Muscle of leg (tissue), 11 donors: ENCODE results near the gene PKDREJ. TPM values are rescaled to one million over a fixed set of nuclear protein-coding genes. Genes with fewer than 3 reads are reported as not detected.

Source experiments
- DNase-seq: peaks from one replicate; pipeline ENCODE4 v3.0.0; 2013
- H3K27ac ChIP-seq: one replicate; pipeline ENCODE4 v1.5.1; 2013; ENCODE audit warnings: mild to moderate bottlenecking, low read length, control low read depth
- H3K27me3 ChIP-seq: one replicate; pipeline ENCODE4 v1.6.1; 2013; ENCODE audit warnings: low read length; ENCODE audit not compliant: control insufficient read depth, insufficient read depth
- H3K36me3 ChIP-seq: one replicate; pipeline ENCODE4 v1.6.1; 2013; ENCODE audit warnings: low read length; ENCODE audit not compliant: control insufficient read depth, insufficient read depth
- H3K4me1 ChIP-seq: one replicate; pipeline ENCODE4 v1.6.1; 2013; ENCODE audit warnings: low read length; ENCODE audit not compliant: control insufficient read depth, insufficient read depth
- H3K4me3 ChIP-seq: one replicate; pipeline ENCODE4 v1.5.1; 2013; ENCODE audit warnings: low read length, control low read depth
- H3K9me3 ChIP-seq: replicated peaks from 2 replicates; pipeline ENCODE4 v1.6.1; 2013; ENCODE audit warnings: low read depth, low read length; ENCODE audit not compliant: control insufficient read depth
- WGBS: methylation state at CpG from one replicate; pipeline ENCODE4 v1.1.5; 2013; ENCODE audit warnings: missing lambda C conversion rate; ENCODE audit not compliant: insufficient coverage; 5-methylcytosine and 5-hydroxymethylcytosine counted together
- polyA plus RNA-seq, 8 donors: library from polyadenylated mRNA; unstranded; fragments of 120-200 nt; gene quantifications; one replicate each; pipeline versions ENCODE4 v1.2.1 to v1.2.3, GENCODE V29; 2013; ENCODE audit warnings: inconsistent platforms in 1 of 8, low replicate concordance in 1 of 8; ENCODE audit not compliant: insufficient read length in 8 of 8, insufficient read depth in 1 of 8
- total RNA-seq: library from RNA; stranded (reverse); fragments of 120-200 nt; gene quantifications from one replicate; pipeline ENCODE4 v1.2.4, GENCODE V29; 2013

The PKDREJ gene
- total and polyA plus RNA-seq, 9 donors: 0.04 to 0.45 (median 0.35) TPM

DNA sequence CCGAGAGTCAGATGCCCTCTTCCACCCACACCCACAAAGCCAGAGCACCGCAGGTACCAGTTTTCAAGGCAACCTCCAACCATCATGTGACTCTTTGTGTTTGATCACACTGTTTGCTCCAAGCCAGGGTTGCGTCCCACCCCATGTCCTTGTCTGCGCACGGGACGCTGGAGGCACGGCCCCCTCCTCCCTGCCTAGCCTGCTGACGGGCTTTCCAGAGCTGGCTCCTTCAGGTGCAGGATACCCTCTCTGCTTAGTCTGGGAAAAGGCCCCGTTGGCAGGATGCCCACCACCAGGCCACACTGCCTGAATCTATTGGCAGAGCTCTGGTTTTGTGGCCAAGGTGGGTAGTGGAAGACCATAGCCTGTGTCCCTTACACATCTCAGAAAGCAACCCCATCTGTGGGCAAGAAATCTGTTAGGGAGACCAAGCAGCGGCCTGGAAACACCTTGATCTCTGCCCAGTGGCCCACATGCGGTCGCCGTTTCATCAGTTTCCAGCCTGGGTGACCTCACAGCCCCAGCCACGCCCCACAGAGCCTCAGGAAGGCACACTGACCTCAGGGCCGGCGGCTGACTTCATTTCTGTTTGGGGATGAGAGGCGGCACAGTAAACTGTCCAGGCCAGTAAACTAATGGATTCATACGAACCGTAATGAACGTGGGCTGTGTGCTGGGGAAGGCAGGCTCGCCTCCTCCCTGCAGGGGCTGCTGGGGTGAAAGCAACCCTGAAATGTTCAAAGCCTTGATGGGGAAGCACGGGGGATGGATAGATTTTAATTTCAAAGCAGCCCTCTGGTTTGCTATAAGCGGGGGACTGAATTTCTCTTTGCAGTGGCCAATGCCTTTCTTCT is 38.9 kb downstream of the PKDREJ start:
- Histone ChIP-seq H3K9me3 (no peaks in the 10 kb centered on the region), H3K27me3 (no peaks in the 10 kb centered on the region), H3K4me3 (no peak overlapping the region), H3K4me1 (no peaks in the 10 kb centered on the region), H3K36me3 (peaks cover 39% of the 10 kb centered on the region), H3K27ac (no peak overlapping the region)
- 76% methylated on average over 20 of the region's 23 CpGs for WGBS
- DNase-seq: no peak

DNA sequence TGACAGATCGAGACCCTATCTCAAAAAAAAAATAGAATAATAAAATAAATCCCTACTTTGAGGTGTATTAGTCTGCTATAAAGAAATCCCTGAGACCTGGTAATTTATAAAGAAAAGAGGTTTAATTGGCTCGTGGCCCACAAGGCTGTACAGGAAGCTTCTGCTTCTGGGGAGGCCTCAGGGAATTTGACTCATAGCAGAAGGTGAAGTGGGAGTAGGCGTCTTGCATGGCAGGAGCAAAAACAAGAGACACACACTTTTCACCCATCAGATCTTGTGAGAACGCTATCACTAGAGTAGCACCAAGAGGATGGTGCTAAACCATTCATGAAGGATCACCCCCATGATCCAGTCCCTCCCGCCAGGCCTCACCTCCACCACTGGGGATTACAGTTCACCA is 42.2 kb downstream of the PKDREJ start:
- Histone ChIP-seq H3K27ac (no peak overlapping the region), H3K4me1 (no peaks in the 10 kb centered on the region), H3K4me3 (no peak overlapping the region), H3K36me3 (peaks cover 56% of the 10 kb centered on the region), H3K27me3 (no peaks in the 10 kb centered on the region), H3K9me3 (no peaks in the 10 kb centered on the region)
- no CpG with 5 or more reads among the region's 5 CpGs for WGBS
- no peak for DNase-seq

DNA sequence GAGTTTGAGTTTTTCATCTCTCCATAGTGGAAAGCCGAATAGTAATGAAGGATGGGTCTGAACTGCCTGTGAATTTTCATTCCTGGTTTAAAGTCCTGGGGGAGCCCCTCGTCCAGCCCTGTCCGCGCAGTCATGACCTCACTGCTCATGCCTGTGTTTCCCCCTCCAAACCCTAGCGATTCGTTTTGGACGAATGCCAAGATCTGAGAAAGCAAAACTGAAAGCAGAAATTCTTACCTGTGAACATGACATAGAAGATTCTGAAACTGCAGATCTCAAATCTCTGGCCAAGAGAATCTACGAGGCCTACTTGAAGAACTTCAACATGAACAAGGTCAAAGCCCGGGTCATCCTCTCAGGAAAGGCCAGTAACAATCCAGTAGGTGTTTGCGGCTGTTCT is 43.5 kb downstream of the PKDREJ start:
- no peak for DNase-seq
- Histone ChIP-seq H3K27ac (no peak overlapping the region), H3K4me3 (no peak overlapping the region), H3K4me1 (no peaks in the 10 kb centered on the region), H3K9me3 (no peaks in the 10 kb centered on the region), H3K36me3 (peaks cover 61% of the 10 kb centered on the region), H3K27me3 (no peaks in the 10 kb centered on the region)
- 71% methylated on average over 5 of the region's 10 CpGs for WGBS

DNA sequence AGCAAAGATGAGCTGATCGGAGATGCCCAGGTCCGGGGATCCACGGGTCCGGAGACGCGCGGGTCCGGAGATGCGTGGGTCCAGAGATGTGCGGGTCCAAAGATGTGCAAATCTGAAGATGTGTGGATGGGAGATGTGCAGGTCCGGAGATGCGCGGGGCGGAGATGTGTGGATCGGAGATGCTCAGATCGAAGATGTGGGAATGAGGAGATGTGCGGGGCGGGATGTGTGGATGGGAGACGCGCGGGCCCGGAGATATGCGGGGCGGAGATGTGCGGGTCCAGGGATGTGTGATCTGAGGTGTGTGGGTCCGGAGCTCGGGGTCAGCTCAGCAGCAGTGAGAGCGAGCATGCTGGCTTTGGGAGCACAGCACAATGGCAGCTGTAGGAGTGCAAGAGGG is 48.5 kb downstream of the PKDREJ start:
- H3K27ac ChIP-seq: no peak overlapping the region
- H3K4me3 ChIP-seq: no peak overlapping the region
- 97% methylated on average over 28 of the region's 28 CpGs for WGBS
- no peaks in the 10 kb centered on the region for H3K4me1 ChIP-seq
- H3K9me3 ChIP-seq: peaks cover 9% of the 10 kb centered on the region
- peaks cover 52% of the 10 kb centered on the region for H3K36me3 ChIP-seq
- H3K27me3 ChIP-seq: no peaks in the 10 kb centered on the region
- no peak for DNase-seq

DNA sequence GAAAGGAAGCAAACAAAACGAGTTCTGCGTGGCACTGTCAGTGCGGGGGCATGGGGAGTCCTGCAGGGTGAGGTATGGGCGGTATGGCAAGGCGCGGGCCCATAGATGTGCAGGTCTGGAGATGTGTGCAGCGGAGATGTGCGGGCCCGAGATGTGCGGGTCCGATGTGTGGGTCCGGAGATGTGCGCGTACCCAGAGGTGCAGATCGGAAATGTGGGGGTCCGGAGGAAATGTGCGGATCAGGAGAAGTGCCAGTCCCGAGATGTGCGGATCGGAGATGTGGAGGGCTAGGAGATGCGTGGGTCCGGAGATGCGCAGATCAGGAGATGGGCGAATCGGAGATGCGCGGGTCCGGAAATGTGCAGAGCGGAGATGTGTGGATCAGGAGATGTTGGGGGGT is 49.0 kb downstream of the PKDREJ start:
- Histone ChIP-seq H3K36me3 (peaks cover 48% of the 10 kb centered on the region), H3K9me3 (peaks cover 14% of the 10 kb centered on the region), H3K27ac (no peak overlapping the region), H3K4me1 (no peaks in the 10 kb centered on the region), H3K27me3 (no peaks in the 10 kb centered on the region), H3K4me3 (no peak overlapping the region)
- WGBS: 97% methylated on average over 29 of the region's 29 CpGs
- DNase-seq: no peak

DNA sequence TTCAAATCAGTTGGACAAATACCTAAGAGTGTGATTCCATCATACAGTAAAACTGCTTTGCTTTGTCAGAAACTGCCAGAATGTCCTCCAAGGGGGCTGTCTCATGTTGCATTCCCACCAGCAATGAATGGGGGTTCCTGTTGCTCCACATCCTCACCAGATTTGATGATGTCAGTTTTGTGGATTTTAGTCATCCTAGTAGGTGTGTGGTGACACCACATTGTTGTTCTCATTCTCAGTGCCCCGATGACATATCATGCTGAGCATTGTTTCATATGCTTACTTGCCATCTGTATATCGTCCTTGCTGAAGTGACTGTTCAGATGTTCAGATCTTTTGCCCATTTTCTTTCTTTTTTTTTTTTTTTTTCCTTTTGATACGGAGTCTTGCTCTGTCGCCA is 50.1 kb downstream of the PKDREJ start:
- no peaks in the 10 kb centered on the region for H3K27me3 ChIP-seq
- no peaks in the 10 kb centered on the region for H3K4me1 ChIP-seq
- no peak overlapping the region for H3K27ac ChIP-seq
- peaks cover 18% of the 10 kb centered on the region for H3K9me3 ChIP-seq
- no peak for DNase-seq
- peaks cover 42% of the 10 kb centered on the region for H3K36me3 ChIP-seq
- 97% methylated on average over 4 of the region's 4 CpGs for WGBS
- no peak overlapping the region for H3K4me3 ChIP-seq

DNA sequence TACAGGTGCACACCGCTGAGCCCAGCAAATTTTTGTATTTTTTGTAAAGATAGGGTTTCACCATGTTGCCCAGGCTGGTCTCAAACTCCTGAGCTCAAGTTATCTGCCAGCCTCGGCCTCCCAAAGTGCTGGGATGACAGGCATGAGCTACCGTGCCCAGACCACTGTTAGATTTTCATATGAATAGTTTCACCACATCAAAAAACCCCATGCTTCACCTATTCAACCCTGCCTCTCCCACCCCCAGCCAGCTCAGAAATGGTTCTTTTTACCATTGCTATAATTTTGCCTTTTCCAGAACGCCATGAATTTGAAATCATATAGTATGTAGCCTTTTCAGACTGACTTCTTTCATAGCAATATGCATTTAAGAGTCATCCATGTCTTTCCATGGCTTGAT is 50.9 kb downstream of the PKDREJ start:
- DNase-seq: no peak
- H3K27me3 ChIP-seq: no peaks in the 10 kb centered on the region
- no peak overlapping the region for H3K27ac ChIP-seq
- no peaks in the 10 kb centered on the region for H3K4me1 ChIP-seq
- no peak overlapping the region for H3K4me3 ChIP-seq
- 85% methylated on average over 2 of the region's 4 CpGs for WGBS
- peaks cover 18% of the 10 kb centered on the region for H3K9me3 ChIP-seq
- peaks cover 43% of the 10 kb centered on the region for H3K36me3 ChIP-seq

DNA sequence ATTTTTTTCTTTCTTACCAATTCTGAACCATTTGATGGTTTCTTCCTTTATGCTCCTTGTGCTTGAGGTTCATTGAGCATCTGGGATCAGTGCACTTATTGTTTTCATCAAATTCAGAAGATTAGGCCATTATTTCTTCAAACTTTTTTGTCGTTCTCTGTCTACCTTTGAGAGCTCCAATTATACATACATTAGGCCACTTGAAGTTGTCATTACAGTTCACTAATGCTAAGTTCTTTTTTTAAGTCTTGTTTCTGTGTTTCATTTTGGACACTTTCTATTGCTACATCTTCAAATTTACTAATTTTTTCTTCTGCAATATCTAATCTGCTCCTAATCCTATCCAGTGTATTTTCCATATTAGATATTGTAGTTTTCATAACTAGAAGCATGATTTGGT is 53.9 kb downstream of the PKDREJ start:
- DNase-seq: no peak
- no CpG with 5 or more reads among the region's 1 CpG for WGBS
- Histone ChIP-seq H3K27ac (no peak overlapping the region), H3K9me3 (peaks cover 20% of the 10 kb centered on the region), H3K4me1 (no peaks in the 10 kb centered on the region), H3K27me3 (no peaks in the 10 kb centered on the region), H3K4me3 (no peak overlapping the region), H3K36me3 (peaks cover 20% of the 10 kb centered on the region)

Other genes with a start within 250 kb of the PKDREJ start
- 27.8 TPM for gene PPARA, start 112.8 kb downstream of the PKDREJ start, total RNA-seq
- 10 to 100 TPM; 15.5 to 22.8 (median 19.3) TPM for gene PPARA, start 112.8 kb downstream of the PKDREJ start, polyA plus RNA-seq
- gene CDPF1, start 13.1 kb downstream of the PKDREJ start, total RNA-seq: 15.0 TPM
- 10 to 100 TPM; 10.4 to 14.8 (median 12.7) TPM for gene CDPF1, start 13.1 kb downstream of the PKDREJ start, polyA plus RNA-seq
- 23.0 TPM for gene TTC38, start 4.7 kb upstream of the PKDREJ start, total RNA-seq
- gene TTC38, start 4.7 kb upstream of the PKDREJ start, polyA plus RNA-seq: 10 to 100 TPM; 15.6 to 29.1 (median 19.2) TPM
- gene GTSE1, start 33.5 kb upstream of the PKDREJ start, total RNA-seq: 4.4 TPM
- gene GTSE1, start 33.5 kb upstream of the PKDREJ start, polyA plus RNA-seq: 10 to 100 TPM in 6 of 8 donors, 1 to 10 TPM in 2; 7.1 to 14.1 (median 10.8) TPM
- 29.8 TPM for gene TRMU, start 72.4 kb upstream of the PKDREJ start, total RNA-seq
- 10 to 100 TPM; 28.2 to 37.7 (median 32.4) TPM for gene TRMU, start 72.4 kb upstream of the PKDREJ start, polyA plus RNA-seq